ENCODE results near the gene ZBED2. TPM values are rescaled to one million over a fixed set of nuclear protein-coding genes. Genes with fewer than 3 reads are reported as not detected.

ZBED2 gene
- total RNA-seq, 1 donor from 2014 or later, result 2.4 TPM

DNA sequence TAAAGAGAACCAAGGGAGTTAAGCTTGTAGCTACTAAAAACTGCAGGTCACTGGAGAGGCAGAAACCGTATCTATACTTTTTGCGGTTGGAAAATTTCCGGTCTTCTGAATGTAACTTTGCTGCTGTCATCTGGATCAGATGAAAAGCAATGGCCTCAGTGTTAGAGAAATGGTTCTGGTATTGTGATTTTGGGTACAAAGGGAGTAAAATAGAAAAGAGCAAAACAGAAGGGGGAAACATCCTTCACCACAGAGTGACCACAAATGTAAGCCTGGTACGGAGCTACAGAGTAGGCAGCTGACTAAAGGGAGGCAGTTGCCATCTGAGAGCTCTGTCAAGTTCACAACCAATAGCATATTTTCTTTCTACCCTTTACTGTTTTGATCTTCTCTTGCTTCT is 47.5 kb downstream of the ZBED2 start:
- no peak for DNase-seq (ENCODE audit: low read depth)
- TF ChIP-seq, protein P1, sequence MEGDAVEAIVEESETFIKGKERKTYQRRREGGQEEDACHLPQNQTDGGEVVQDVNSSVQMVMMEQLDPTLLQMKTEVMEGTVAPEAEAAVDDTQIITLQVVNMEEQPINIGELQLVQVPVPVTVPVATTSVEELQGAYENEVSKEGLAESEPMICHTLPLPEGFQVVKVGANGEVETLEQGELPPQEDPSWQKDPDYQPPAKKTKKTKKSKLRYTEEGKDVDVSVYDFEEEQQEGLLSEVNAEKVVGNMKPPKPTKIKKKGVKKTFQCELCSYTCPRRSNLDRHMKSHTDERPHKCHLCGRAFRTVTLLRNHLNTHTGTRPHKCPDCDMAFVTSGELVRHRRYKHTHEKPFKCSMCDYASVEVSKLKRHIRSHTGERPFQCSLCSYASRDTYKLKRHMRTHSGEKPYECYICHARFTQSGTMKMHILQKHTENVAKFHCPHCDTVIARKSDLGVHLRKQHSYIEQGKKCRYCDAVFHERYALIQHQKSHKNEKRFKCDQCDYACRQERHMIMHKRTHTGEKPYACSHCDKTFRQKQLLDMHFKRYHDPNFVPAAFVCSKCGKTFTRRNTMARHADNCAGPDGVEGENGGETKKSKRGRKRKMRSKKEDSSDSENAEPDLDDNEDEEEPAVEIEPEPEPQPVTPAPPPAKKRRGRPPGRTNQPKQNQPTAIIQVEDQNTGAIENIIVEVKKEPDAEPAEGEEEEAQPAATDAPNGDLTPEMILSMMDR (conservative IDR thresholded peaks at IDR 0.05; ENCODE audit: low read depth, low read length), result no peak
- H3K4me3 ChIP-seq (ENCODE audit: low read depth, low read length), result no peak overlapping the region

DNA sequence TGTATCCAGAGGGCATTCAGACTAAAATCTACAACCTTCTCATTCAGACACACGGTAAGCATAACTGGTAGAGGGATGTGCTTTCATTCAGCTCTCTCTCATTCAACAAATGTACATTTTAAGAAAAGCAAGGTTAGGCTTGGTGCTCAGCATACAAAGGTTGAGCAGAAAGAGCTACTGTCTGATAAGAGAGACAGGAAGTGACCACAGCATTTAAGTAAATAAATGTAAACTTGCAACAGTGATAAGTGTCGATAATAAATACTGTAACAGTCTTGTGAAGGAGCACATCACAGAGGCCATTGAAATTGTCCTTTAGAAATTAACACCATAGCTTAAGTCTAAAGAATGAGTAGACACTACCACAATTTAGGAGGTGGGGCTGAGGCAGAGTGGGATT is 49.8 kb downstream of the ZBED2 start:
- TF ChIP-seq, protein P1 (conservative IDR thresholded peaks at IDR 0.05; ENCODE audit: low read depth, low read length), result no peak
- H3K4me3 ChIP-seq (ENCODE audit: low read depth, low read length), result no peak overlapping the region
- no peak for DNase-seq (ENCODE audit: low read depth)

Other genes with a start within 250 kb of the ZBED2 start
- gene CD96, start 53.1 kb downstream of the ZBED2 start, total RNA-seq, result 0.14 TPM in 1 of 2 replicates, not detected in the other
- gene PLCXD2, start 79.3 kb upstream of the ZBED2 start, total RNA-seq, result 4.6 and 5.9 TPM in 2 replicates